OCI-LY7 (cell line): ENCODE data around the gene BRCA2. TPM values are rescaled to one million over a fixed set of nuclear protein-coding genes. Genes with fewer than 3 reads are reported as not detected.

Experiments
- BruUV-seq: library from RNA; stranded (reverse); fragments of 400-500 nt; replicated peaks from 2 replicates; lab custom pipeline; 2021; lab: Mats Ljungman, UMichigan
- CTCF ChIA-PET: fragments of 300-600 bp; sonication (Branson Sonifier 250); formaldehyde crosslinking; loops from one replicate; lab custom pipeline; 2022; ENCODE audit warnings: antibody characterized with exemption; ENCODE audit not compliant: unreplicated experiment; lab: Charles Lee
- POLR2A ChIA-PET: fragments of 300-600 bp; sonication (Branson Sonifier 250); formaldehyde crosslinking; loops from one replicate; lab custom pipeline; 2022; ENCODE audit warnings: antibody characterized with exemption; lab: Charles Lee
- DNase-seq: peaks from one replicate; pipeline ENCODE4 v3.0.0-alpha.2; 2015; ENCODE audit warnings: low spot score
- H2AFZ ChIP-seq: fragments of 200-600 bp; sonication (generic), shearing (Covaris generic); 2 replicates; pipeline ENCODE4 v1.6.1; 2014; ENCODE audit warnings: mild to moderate bottlenecking, antibody characterized with exemption, low read length, moderate library complexity
- H3K27ac ChIP-seq: fragments of 200-600 bp; sonication (generic); 2 replicates; pipeline ENCODE4 v1.5.1; 2014; ENCODE audit warnings: mixed run types, low read depth, mild to moderate bottlenecking, moderate library complexity, low read length, inconsistent platforms; ENCODE audit not compliant: poor library complexity, severe bottlenecking
- H3K36me3 ChIP-seq: fragments of 200-600 bp; sonication (generic); 2 replicates; pipeline ENCODE4 v1.6.1; 2014; ENCODE audit warnings: mild to moderate bottlenecking, antibody characterized with exemption, low read length, moderate library complexity, mixed read lengths; ENCODE audit not compliant: insufficient read depth
- H3K4me1 ChIP-seq: fragments of 200-600 bp; sonication (generic); 2 replicates; pipeline ENCODE4 v1.5.1; 2014; ENCODE audit warnings: mild to moderate bottlenecking, low read length; ENCODE audit not compliant: insufficient read depth, poor library complexity, severe bottlenecking
- H3K4me2 ChIP-seq: fragments of 200-600 bp; sonication (generic); 2 replicates; pipeline ENCODE4 v1.6.1; 2014; ENCODE audit warnings: mild to moderate bottlenecking, low read length
- H3K4me3 ChIP-seq: fragments of 200-600 bp; sonication (generic); 2 replicates; pipeline ENCODE4 v1.5.1; 2014; ENCODE audit warnings: mild to moderate bottlenecking, low read depth, low read length; ENCODE audit not compliant: poor library complexity, severe bottlenecking
- H3K79me2 ChIP-seq: fragments of 200-600 bp; sonication (generic); 2 replicates; pipeline ENCODE4 v1.6.1; 2016; ENCODE audit warnings: low read depth, mild to moderate bottlenecking, low read length, moderate library complexity, mixed read lengths; ENCODE audit not compliant: insufficient read depth
- H3K9me2 ChIP-seq: fragments of 200-600 bp; sonication (generic); 2 replicates; pipeline ENCODE4 v1.6.1; 2016; ENCODE audit warnings: mild to moderate bottlenecking, low read length, mixed read lengths; ENCODE audit not compliant: insufficient read depth
- H3K9me3 ChIP-seq: fragments of 200-600 bp; sonication (generic); 2 replicates; pipeline ENCODE4 v1.6.1; 2014; ENCODE audit warnings: mild to moderate bottlenecking, mixed run types, low read length, mixed read lengths
- H4K20me1 ChIP-seq: fragments of 200-600 bp; sonication (generic); 2 replicates; pipeline ENCODE4 v1.6.1; 2014; ENCODE audit warnings: mild to moderate bottlenecking, antibody characterized with exemption, low read length, moderate library complexity, mixed read lengths; ENCODE audit not compliant: insufficient read depth
- CTCF ChIP-seq: fragments of 200-600 bp; sonication (generic); conservative IDR thresholded peaks from 2 replicates; pipeline ENCODE4 v1.5.1; 2014; ENCODE audit warnings: mild to moderate bottlenecking, antibody characterized with exemption, low read length, moderate library complexity, mixed read lengths
- EZH2phosphoT487 ChIP-seq: fragments of 200-600 bp; sonication (generic); IDR thresholded peaks from 2 replicates; pipeline ENCODE4 v1.6.1; 2018; ENCODE audit warnings: low read depth, borderline replicate concordance, mild to moderate bottlenecking, mixed run types, antibody characterized with exemption, low read length, moderate library complexity, mixed read lengths
- intact Hi-C: fragments of 100-400 bp; cut with micrococcal nuclease; formaldehyde crosslinking; loops from one replicate; pipeline ENCODE4 v1.10.0; 2022; ENCODE audit not compliant: unreplicated experiment
- total RNA-seq, 2 experiments: library from RNA; depleted of rRNA in 1 of 2; stranded (reverse); fragments of >200 nt in 1 of 2; shearing (Covaris generic) in 1 of 2; gene quantifications; 2 replicates each; pipeline ENCODE4 v1.2.3, GENCODE V29; 2014 to 2022

BRCA2 gene
- total RNA-seq, 2 experiments from 2014 or later: 25.8 to 34.3 TPM

GRCh38 chr13:32282096-32282711 lies 33.1 kb upstream of the BRCA2 start:
- Histone ChIP-seq H4K20me1 (no peaks in the 10 kb centered on the region), H3K4me1 (no peaks in the 10 kb centered on the region), H3K36me3 (no peaks in the 10 kb centered on the region), H3K4me3 (no peak overlapping the region), H2AFZ (no peak overlapping the region), H3K4me2 (no peak overlapping the region), H3K9me2 (no peaks in the 10 kb centered on the region; the same call in 1 of the 2 replicates), H3K9me3 (no peaks in the 10 kb centered on the region), H3K79me2 (no peaks in the 10 kb centered on the region), H3K27ac (no peak overlapping the region)
- intact Hi-C loops: no loop called here
- POLR2A ChIA-PET: interaction anchor here (0.6 kb wide), 2 partner anchors 11 to 126 kb away, joined by 3 read pairs; no protein-coding TSS in a partner anchor
- CTCF ChIA-PET: no interaction called here
- no TSS peak for BruUV-seq
- TF ChIP-seq EZH2phosphoT487 (no peak), CTCF (no peak)
- DNase-seq: no peak

DNA sequence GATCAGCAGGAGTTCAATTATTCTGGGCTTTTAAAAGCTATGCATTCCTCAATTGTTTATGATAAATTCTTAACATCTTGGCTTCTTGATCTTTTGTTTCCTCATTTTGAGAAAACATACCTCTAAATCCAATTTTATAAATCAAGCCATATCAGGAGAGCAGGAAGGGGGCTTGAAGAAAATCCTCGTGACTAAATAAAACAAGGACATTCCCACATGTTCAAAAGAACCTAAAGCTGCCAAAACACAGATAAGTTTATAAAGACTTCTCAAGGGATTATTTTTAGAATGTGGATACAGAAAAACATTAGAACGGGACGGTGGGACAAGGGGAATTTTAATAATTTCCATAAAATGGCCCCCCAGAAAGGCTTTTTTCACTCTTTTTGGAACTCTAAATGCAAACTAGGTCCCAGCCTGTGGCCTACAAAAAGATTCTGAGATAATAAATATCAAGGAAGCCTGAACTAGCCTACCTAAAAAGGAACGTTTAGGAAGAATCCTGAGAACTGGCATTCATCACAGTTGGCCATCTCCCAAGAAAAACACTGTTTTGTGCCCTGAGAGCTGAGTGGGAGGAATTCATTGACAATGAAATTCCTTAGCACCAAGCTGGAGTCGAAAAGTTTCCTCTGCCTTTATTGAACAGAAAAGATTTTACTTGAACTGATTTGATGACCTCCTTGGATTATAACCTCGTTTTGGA lies 30.2 kb upstream of the BRCA2 start:
- intact Hi-C loops: no loop called here
- ChIA-PET POLR2A (interaction anchor here (0.7 to 1.0 kb wide), 2 partner anchors 96 to 278 kb away, joined by 3 to 5 read pairs; no protein-coding TSS in a partner anchor), CTCF (no interaction called here)
- TF ChIP-seq EZH2phosphoT487: no peak
- TF ChIP-seq CTCF: no peak
- Histone ChIP-seq H3K4me1 (no peaks in the 10 kb centered on the region), H3K4me3 (no peak overlapping the region), H3K4me2 (no peak overlapping the region), H3K27ac (no peak overlapping the region), H3K79me2 (no peaks in the 10 kb centered on the region), H3K36me3 (no peaks in the 10 kb centered on the region), H2AFZ (no peak overlapping the region), H4K20me1 (no peaks in the 10 kb centered on the region), H3K9me2 (no peaks in the 10 kb centered on the region), H3K9me3 (no peaks in the 10 kb centered on the region)
- DNase-seq: no peak
- BruUV-seq: no TSS peak

DNA sequence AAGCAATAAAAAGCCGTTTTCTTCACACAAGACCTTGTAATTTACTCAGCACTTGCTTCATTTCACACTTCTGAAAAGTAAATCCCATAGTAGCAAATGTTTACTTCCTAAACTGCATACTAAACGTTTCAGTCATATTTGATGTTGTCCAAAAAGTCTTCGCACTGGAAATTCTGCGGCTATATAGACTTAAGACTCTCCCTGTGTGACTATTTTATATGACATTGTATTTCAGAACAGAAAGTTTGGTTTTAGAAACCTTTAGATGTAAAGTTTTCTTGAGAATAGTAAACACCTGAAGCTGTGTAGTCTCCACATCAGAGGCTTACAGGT lies 29.7 kb upstream of the BRCA2 start:
- Histone ChIP-seq H3K79me2 (no peaks in the 10 kb centered on the region), H3K36me3 (no peaks in the 10 kb centered on the region), H3K4me1 (no peaks in the 10 kb centered on the region), H3K9me3 (no peaks in the 10 kb centered on the region), H3K27ac (no peak overlapping the region), H3K4me3 (no peak overlapping the region), H3K4me2 (no peak overlapping the region), H2AFZ (no peak overlapping the region), H3K9me2 (no peaks in the 10 kb centered on the region), H4K20me1 (no peaks in the 10 kb centered on the region)
- intact Hi-C loops: no loop called here
- TF ChIP-seq EZH2phosphoT487 (no peak), CTCF (no peak)
- no TSS peak for BruUV-seq
- POLR2A ChIA-PET: interaction anchor here (0.7 to 1.0 kb wide), 2 partner anchors 150 to 278 kb away, joined by 3 read pairs; no protein-coding TSS in a partner anchor
- DNase-seq: no peak
- CTCF ChIA-PET: no interaction called here
